Tibial nerve (tissue), 3 donors: ENCODE results near the gene DDB1.

ENCODE experiments used
- CTCF ChIP-seq, 5 experiments: fragments of 200-600 bp in 3 of 5; fragments of 450-650 bp in 2 of 5; sonication (generic) in 3 of 5; IDR thresholded peaks; one replicate each; pipeline ENCODE4 v1.5.1; 2016 to 2019; ENCODE audit warnings: antibody characterized with exemption in 5 of 5, mild to moderate bottlenecking in 3 of 5, moderate library complexity in 2 of 5
- POLR2A ChIP-seq, 2 donors: fragments of 450-650 bp; IDR thresholded peaks; one replicate each; pipeline ENCODE4 v1.6.1; 2017; ENCODE audit warnings: antibody characterized with exemption in 2 of 2, mild to moderate bottlenecking in 2 of 2, moderate library complexity in 2 of 2

- TF ChIP-seq CTCF (IDR thresholded peaks at IDR 0.05) (no peak), POLR2A (IDR thresholded peaks at IDR 0.05) (no peak)
Observed at GRCh38 chr11:61264795-61265194, 68.1 kb downstream of the DDB1 start.
